ENCODE results near the gene HMGXB4.

Gene HMGXB4

GRCh38 chr22:35276019-35276418, 18.7 kb downstream of the HMGXB4 start:
- no CpG with 5 or more reads among the region's 4 CpGs for whole genome bisulfite sequencing (ENCODE audit: extremely low coverage, insufficient coverage, insufficient read length)
- no peak overlapping the region for H2BK120ac ChIP-seq (ENCODE audit: insufficient read depth, low read length, poor library complexity)

DNA sequence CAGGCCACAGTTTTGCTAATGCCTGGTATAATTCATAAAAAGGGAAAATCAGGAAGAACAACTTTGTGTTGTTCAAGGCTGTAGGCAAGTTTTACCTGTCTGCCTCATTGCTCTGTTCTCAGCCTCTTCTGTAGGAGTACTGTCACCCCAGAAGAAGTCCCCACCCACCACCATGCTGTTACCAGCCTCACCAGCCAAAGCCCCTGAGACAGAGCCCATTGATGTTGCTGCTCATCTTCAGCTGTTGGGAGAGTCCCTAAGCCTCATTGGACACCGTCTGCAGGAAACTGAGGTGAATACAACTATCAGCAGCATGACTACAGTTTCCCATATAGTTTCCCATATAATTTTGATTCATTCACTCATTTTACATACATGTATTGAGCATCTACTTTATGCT, 30.8 kb downstream of the HMGXB4 start:
- Histone ChIP-seq H2BK120ac (ENCODE audit: insufficient read depth, low read length, poor library complexity) (no peak overlapping the region), H3K4me3 (ENCODE audit: low read depth, low read length) (no peak overlapping the region), H2BK5ac (ENCODE audit: low read depth, low read length, poor library complexity) (no peak overlapping the region), H3K4me2 (ENCODE audit: low read length) (no peak overlapping the region), H3K27me3 (ENCODE audit: insufficient read depth, low read length) (no peaks in the 10 kb centered on the region), H3K18ac (ENCODE audit: low read length) (no peak overlapping the region), H3K9me3 (ENCODE audit: insufficient read depth, low read depth, low read length) (no peaks in the 10 kb centered on the region), H4K91ac (ENCODE audit: low read depth, low read length) (no peak overlapping the region), H3K36me3 (ENCODE audit: control insufficient read depth in 1 of 2, insufficient read depth in 2 of 2, low read length in 2 of 2) (peaks cover 24 to 35% of the 10 kb centered on the region in 2 experiments), H2BK12ac (ENCODE audit: low read length) (no peak overlapping the region), H3K4me1 (ENCODE audit: control insufficient read depth in 1 of 2, insufficient read depth in 2 of 2, low read length in 2 of 2) (no peaks in the 10 kb centered on the region), H3K79me1 (ENCODE audit: low read length) (no peaks in the 10 kb centered on the region), H3K23ac (ENCODE audit: low read length) (no peak overlapping the region), H3K14ac (ENCODE audit: low read length) (no peak overlapping the region), H4K12ac (ENCODE audit: low read depth, low read length) (no peak overlapping the region), H3K27ac (ENCODE audit: low read depth, low read length) (no peak overlapping the region), H2AK5ac (ENCODE audit: low read length) (no peak overlapping the region), H3K4ac (ENCODE audit: low read depth, low read length) (no peak overlapping the region), H3K9ac (ENCODE audit: low read length) (no peak overlapping the region), H4K8ac (ENCODE audit: low read depth, low read length) (no peak overlapping the region), H2AFZ (ENCODE audit: insufficient read depth, low read length, poor library complexity) (no peak overlapping the region), H3K79me2 (ENCODE audit: control insufficient read depth, insufficient read depth, low read length, poor library complexity) (no peaks in the 10 kb centered on the region)
- no CpG with 5 or more reads among the region's 1 CpG for WGBS (ENCODE audit: extremely low coverage, insufficient coverage, insufficient read length)
- no peak for DNase-seq

More at GRCh38 chr22:35276019-35276418, 18.7 kb downstream of the HMGXB4 start:
- Histone ChIP-seq H3K4me2 (ENCODE audit: low read length) (no peak overlapping the region), H3K79me2 (ENCODE audit: control insufficient read depth, insufficient read depth, low read length, poor library complexity) (no peaks in the 10 kb centered on the region), H3K79me1 (ENCODE audit: low read length) (no peaks in the 10 kb centered on the region), H3K9ac (ENCODE audit: low read length) (no peak overlapping the region), H2AFZ (ENCODE audit: insufficient read depth, low read length, poor library complexity) (no peak overlapping the region), H3K9me3 (ENCODE audit: insufficient read depth, low read depth, low read length) (no peaks in the 10 kb centered on the region), H3K36me3 (ENCODE audit: control insufficient read depth in 1 of 2, insufficient read depth in 2 of 2, low read length in 2 of 2) (peaks cover 0 to 25% of the 10 kb centered on the region in 2 experiments), H3K27me3 (ENCODE audit: insufficient read depth, low read length) (no peaks in the 10 kb centered on the region), H3K27ac (ENCODE audit: low read depth, low read length) (no peak overlapping the region), H4K91ac (ENCODE audit: low read depth, low read length) (no peak overlapping the region), H3K18ac (ENCODE audit: low read length) (no peak overlapping the region), H3K4ac (ENCODE audit: low read depth, low read length) (no peak overlapping the region), H3K14ac (ENCODE audit: low read length) (no peak overlapping the region), H2BK5ac (ENCODE audit: low read depth, low read length, poor library complexity) (no peak overlapping the region), H3K23ac (ENCODE audit: low read length) (no peak overlapping the region), H2BK12ac (ENCODE audit: low read length) (no peak overlapping the region), H4K12ac (ENCODE audit: low read depth, low read length) (no peak overlapping the region), H4K8ac (ENCODE audit: low read depth, low read length) (no peak overlapping the region), H3K4me1 (ENCODE audit: control insufficient read depth in 1 of 2, insufficient read depth in 2 of 2, low read length in 2 of 2) (no peaks in the 10 kb centered on the region), H2AK5ac (ENCODE audit: low read length) (no peak overlapping the region), H3K4me3 (ENCODE audit: low read depth, low read length) (no peak overlapping the region)
- no peak for DNase-seq

- no CpG with 5 or more reads among the region's 3 CpGs for WGBS (ENCODE audit: extremely low coverage, insufficient coverage, insufficient read length)
- no peak overlapping the region for H3K18ac ChIP-seq (ENCODE audit: low read length)
- H2BK5ac ChIP-seq (ENCODE audit: low read depth, low read length, poor library complexity), result no peak overlapping the region
- no peak overlapping the region for H3K4me3 ChIP-seq (ENCODE audit: low read depth, low read length)
- H2BK12ac ChIP-seq (ENCODE audit: low read length), result no peak overlapping the region
- H3K79me1 ChIP-seq (ENCODE audit: low read length), result no peaks in the 10 kb centered on the region
- H3K23ac ChIP-seq (ENCODE audit: low read length), result no peak overlapping the region
- H3K9ac ChIP-seq (ENCODE audit: low read length), result no peak overlapping the region
- no peak overlapping the region for H3K4ac ChIP-seq (ENCODE audit: low read depth, low read length)
- H4K91ac ChIP-seq (ENCODE audit: low read depth, low read length), result no peak overlapping the region
- H3K4me1 ChIP-seq (ENCODE audit: control insufficient read depth in 1 of 2, insufficient read depth in 2 of 2, low read length in 2 of 2), result no peaks in the 10 kb centered on the region
- H4K12ac ChIP-seq (ENCODE audit: low read depth, low read length), result no peak overlapping the region
- no peak overlapping the region for H3K4me2 ChIP-seq (ENCODE audit: low read length)
- no peak overlapping the region for H3K27ac ChIP-seq (ENCODE audit: low read depth, low read length)
- no peak overlapping the region for H2AK5ac ChIP-seq (ENCODE audit: low read length)
- H3K27me3 ChIP-seq (ENCODE audit: insufficient read depth, low read length), result no peaks in the 10 kb centered on the region
- no peak for DNase-seq
- H4K8ac ChIP-seq (ENCODE audit: low read depth, low read length), result no peak overlapping the region
- H3K79me2 ChIP-seq (ENCODE audit: control insufficient read depth, insufficient read depth, low read length, poor library complexity), result no peaks in the 10 kb centered on the region
- H2BK120ac ChIP-seq (ENCODE audit: insufficient read depth, low read length, poor library complexity), result no peak overlapping the region
- no peak overlapping the region for H2AFZ ChIP-seq (ENCODE audit: insufficient read depth, low read length, poor library complexity)
- no peak overlapping the region for H3K14ac ChIP-seq (ENCODE audit: low read length)
- no peaks in the 10 kb centered on the region for H3K9me3 ChIP-seq (ENCODE audit: insufficient read depth, low read depth, low read length)
- H3K36me3 ChIP-seq (ENCODE audit: control insufficient read depth in 1 of 2, insufficient read depth in 2 of 2, low read length in 2 of 2), result peaks cover 20 to 30% of the 10 kb centered on the region in 2 experiments
Measured at GRCh38 chr22:35292786-35293185, 35.5 kb downstream of the HMGXB4 start.

DNA sequence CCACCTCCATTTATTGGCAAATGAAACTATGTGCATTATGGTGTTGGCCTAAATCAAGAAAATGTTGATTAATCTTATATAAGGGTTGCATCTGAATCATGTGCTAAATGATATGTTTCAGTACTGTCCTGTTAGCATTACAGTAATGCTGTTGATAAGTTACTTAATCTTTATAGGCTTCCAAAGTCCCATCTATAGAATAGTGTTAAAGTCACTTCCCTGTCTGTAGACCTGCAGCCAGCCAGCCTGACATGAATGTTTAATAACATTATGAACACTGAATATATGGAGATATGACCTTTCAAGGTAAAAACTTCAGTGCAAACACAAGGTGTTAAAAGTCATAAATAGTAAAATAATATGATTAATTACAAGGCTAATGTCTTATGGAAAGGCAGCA, 38.8 kb downstream of the HMGXB4 start:
- Histone ChIP-seq H3K4me1 (ENCODE audit: control insufficient read depth in 1 of 2, insufficient read depth in 2 of 2, low read length in 2 of 2) (peaks cover 7 to 10% of the 10 kb centered on the region in 2 experiments), H3K9ac (ENCODE audit: low read length) (no peak overlapping the region), H4K12ac (ENCODE audit: low read depth, low read length) (no peak overlapping the region), H3K4ac (ENCODE audit: low read depth, low read length) (no peak overlapping the region), H3K27me3 (ENCODE audit: insufficient read depth, low read length) (no peaks in the 10 kb centered on the region), H4K91ac (ENCODE audit: low read depth, low read length) (no peak overlapping the region), H4K8ac (ENCODE audit: low read depth, low read length) (no peak overlapping the region), H3K23ac (ENCODE audit: low read length) (no peak overlapping the region), H3K36me3 (ENCODE audit: control insufficient read depth in 1 of 2, insufficient read depth in 2 of 2, low read length in 2 of 2) (peaks cover 4 to 17% of the 10 kb centered on the region in 2 experiments), H3K9me3 (ENCODE audit: insufficient read depth, low read depth, low read length) (no peaks in the 10 kb centered on the region), H3K27ac (ENCODE audit: low read depth, low read length) (no peak overlapping the region), H3K4me3 (ENCODE audit: low read depth, low read length) (no peak overlapping the region), H2BK120ac (ENCODE audit: insufficient read depth, low read length, poor library complexity) (no peak overlapping the region), H3K79me2 (ENCODE audit: control insufficient read depth, insufficient read depth, low read length, poor library complexity) (peaks cover 3% of the 10 kb centered on the region), H2AK5ac (ENCODE audit: low read length) (no peak overlapping the region), H3K14ac (ENCODE audit: low read length) (no peak overlapping the region), H2BK5ac (ENCODE audit: low read depth, low read length, poor library complexity) (no peak overlapping the region), H2BK12ac (ENCODE audit: low read length) (no peak overlapping the region), H3K4me2 (ENCODE audit: low read length) (no peak overlapping the region), H3K79me1 (ENCODE audit: low read length) (peaks cover 11% of the 10 kb centered on the region), H2AFZ (ENCODE audit: insufficient read depth, low read length, poor library complexity) (no peak overlapping the region), H3K18ac (ENCODE audit: low read length) (no peak overlapping the region)
- no peak for DNase-seq

Data from trophoblast cell (in vitro differentiated cells and primary cell).